Gastrocnemius medialis (tissue), 4 donors: ENCODE results near the gene ARMC7.

Experiments used
- POLR2A ChIP-seq, 2 donors: fragments of 450-650 bp; IDR thresholded peaks; one replicate each; pipeline ENCODE4 v1.6.1; 2017; ENCODE audit warnings: antibody characterized with exemption in 2 of 2, mild to moderate bottlenecking in 2 of 2, moderate library complexity in 2 of 2
- TF ChIP-seq, protein P1 (sequence below), 5 experiments: fragments of 450-650 bp in 3 of 5; fragments of 200-600 bp in 2 of 5; sonication (generic) in 2 of 5; IDR thresholded peaks in 4 of 5; conservative IDR thresholded peaks in 1 of 5; 1 replicate in 4 of 5; 2 replicates in 1 of 5; pipeline ENCODE4 v1.5.1; 2016 to 2019; ENCODE audit warnings: antibody characterized with exemption in 5 of 5, mild to moderate bottlenecking in 3 of 5, moderate library complexity in 3 of 5

DNA sequence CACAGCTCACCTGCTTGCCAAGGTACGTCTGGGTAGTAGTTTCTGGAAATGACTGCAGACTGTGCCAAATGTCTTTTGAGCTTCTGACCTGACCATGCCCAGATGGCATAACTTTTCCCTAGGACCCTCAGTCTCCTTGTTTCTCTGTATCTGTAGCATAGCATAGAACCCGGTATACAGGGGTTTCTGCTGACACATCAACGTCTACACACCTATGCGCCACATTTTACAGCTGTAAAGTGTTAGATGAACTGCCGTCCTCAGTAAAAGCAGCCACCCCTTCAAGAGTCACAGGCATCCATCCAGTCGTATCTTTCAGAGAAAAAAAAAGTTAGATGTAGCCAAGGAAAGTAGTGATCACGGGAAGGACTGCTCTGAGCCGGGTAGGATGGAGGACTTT is 45.3 kb upstream of the ARMC7 start:
- TF ChIP-seq, protein P1, sequence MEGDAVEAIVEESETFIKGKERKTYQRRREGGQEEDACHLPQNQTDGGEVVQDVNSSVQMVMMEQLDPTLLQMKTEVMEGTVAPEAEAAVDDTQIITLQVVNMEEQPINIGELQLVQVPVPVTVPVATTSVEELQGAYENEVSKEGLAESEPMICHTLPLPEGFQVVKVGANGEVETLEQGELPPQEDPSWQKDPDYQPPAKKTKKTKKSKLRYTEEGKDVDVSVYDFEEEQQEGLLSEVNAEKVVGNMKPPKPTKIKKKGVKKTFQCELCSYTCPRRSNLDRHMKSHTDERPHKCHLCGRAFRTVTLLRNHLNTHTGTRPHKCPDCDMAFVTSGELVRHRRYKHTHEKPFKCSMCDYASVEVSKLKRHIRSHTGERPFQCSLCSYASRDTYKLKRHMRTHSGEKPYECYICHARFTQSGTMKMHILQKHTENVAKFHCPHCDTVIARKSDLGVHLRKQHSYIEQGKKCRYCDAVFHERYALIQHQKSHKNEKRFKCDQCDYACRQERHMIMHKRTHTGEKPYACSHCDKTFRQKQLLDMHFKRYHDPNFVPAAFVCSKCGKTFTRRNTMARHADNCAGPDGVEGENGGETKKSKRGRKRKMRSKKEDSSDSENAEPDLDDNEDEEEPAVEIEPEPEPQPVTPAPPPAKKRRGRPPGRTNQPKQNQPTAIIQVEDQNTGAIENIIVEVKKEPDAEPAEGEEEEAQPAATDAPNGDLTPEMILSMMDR (IDR thresholded peaks at IDR 0.05 in 4 of 5, conservative IDR thresholded peaks at IDR 0.05 in 1 of 5), result no peak
- TF ChIP-seq POLR2A (IDR thresholded peaks at IDR 0.05), result no peak
